GM18507 (cell line): Measurements from ENCODE around the gene RBM15.

Source experiments
- DNase-seq: peaks from one replicate; pipeline ENCODE4 v3.0.0; 2011; ENCODE audit warnings: low read depth; ENCODE audit not compliant: insufficient read length; ENCODE audit errors: extremely low spot score
- FAIRE-seq: peaks from 2 replicates; lab custom pipeline; 2011; peaks lifted over from hg19 to GRCh38; lab: Jason Lieb, UNC

The RBM15 gene

DNA sequence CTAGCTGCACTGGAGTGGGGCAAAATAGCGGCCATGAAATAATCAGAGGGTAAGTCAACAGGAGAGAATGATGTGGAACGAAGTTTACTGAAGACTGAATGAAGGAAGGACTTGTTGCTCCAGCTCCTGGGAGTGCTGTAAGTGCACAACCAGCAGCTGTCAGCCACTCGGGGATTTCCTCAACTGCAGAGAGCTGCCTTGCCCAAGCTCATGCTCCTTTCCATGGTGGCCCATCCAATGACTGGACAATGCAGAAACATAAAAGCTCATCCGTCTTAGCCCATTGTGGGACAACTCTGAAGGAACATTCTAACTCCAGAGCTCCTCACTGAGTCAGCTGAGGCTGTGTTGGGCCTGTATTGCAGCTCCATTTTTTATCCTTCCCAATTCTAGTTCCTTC lies 21.1 kb upstream of the RBM15 start:
- DNase-seq (no peak), FAIRE-seq (no peak)

- FAIRE-seq = no peak
- no peak for DNase-seq
Measured at GRCh38 chr1:110319332-110320167, 19.6 kb upstream of the RBM15 start.

DNA sequence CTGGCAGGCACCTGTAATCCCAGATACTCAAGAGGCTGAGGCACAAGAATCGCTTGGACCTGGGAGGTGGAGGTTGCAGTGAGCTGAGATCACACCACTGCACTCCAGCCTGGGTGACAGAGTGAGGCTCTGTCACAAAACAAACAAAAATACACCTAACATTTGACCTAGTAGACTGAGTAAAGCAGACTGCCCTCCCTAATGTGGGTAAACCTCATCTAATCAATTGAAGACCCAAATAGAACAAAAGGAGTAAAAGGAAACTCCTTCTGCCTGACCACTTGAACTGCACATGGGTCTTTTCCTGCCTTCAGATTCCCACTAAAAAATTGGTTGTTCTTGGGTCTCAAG lies 19.0 kb upstream of the RBM15 start:
- no peak for FAIRE-seq
- DNase-seq = no peak

DNA sequence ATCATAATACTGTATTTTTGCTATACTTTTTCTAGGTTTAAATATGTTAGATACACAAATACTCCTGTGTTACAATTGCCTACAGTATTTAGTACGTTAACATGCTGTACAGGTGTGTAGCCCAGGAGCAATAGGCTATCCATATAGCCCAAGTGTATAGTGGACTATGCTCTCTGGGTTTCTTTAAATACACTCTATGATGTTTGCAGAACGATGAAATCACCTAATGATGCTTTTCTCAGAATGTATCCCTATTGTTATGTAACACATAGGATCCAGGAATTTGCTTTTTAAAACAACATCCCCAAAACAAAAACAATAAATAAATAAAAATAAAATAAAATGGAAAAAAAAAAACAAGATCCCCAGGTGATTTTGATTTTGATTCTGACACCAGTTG lies 18.1 kb upstream of the RBM15 start:
- FAIRE-seq (no peak), DNase-seq (no peak)

GRCh38 chr1:110321846-110322245 lies 17.3 kb upstream of the RBM15 start:
- DNase-seq = no peak
- FAIRE-seq = no peak

DNA sequence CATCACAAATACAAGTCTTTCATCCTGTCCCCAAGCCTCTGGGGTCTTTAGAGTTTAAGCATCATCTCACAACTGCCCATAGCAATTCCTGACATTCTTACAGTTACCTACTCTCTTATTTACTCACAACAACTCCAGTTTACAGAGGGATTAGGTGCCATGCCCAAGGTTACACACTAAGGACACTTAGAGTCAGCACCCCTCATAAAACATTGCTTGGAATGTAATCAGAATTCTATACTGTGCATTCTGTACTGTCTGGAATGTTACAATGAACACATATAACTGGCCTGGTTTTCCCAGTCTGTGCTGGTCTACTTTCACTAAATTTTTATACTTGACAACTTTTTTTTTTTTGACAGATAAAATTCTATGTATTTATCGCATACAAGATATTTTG lies 14.5 kb upstream of the RBM15 start:
- DNase-seq (no peak), FAIRE-seq (no peak)

GRCh38 chr1:110326826-110327225 lies 12.4 kb upstream of the RBM15 start:
- DNase-seq (no peak), FAIRE-seq (no peak)

- no peak for FAIRE-seq
- DNase-seq = no peak
Measured at GRCh38 chr1:110328274-110328673, 10.9 kb upstream of the RBM15 start.

DNA sequence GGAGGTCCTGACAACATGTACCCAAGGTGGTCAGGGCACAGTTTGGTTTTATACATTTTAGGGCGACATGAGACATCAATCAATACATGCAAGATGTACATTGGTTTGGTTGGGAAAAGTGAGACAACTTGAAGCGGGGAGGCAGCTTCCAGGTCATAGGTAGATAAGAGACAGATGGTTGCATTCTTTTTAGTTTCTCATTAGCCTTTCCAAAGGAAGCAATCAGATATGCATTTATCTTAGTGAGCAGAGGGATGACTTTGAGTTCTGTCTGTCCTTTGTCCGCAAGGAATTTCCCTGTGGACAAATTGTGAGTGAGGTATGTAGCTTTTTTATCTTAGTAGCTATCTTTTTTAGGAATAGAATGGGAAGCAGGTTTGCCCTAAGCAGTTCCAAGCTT lies 10.5 kb upstream of the RBM15 start:
- DNase-seq (no peak), FAIRE-seq (no peak)

GRCh38 chr1:110335265-110335664 lies 3.9 kb upstream of the RBM15 start:
- no peak for DNase-seq
- no peak for FAIRE-seq

- DNase-seq (no peak), FAIRE-seq (no peak)
Measured at GRCh38 chr1:110336300-110337039, 2.7 kb upstream of the RBM15 start.

DNA sequence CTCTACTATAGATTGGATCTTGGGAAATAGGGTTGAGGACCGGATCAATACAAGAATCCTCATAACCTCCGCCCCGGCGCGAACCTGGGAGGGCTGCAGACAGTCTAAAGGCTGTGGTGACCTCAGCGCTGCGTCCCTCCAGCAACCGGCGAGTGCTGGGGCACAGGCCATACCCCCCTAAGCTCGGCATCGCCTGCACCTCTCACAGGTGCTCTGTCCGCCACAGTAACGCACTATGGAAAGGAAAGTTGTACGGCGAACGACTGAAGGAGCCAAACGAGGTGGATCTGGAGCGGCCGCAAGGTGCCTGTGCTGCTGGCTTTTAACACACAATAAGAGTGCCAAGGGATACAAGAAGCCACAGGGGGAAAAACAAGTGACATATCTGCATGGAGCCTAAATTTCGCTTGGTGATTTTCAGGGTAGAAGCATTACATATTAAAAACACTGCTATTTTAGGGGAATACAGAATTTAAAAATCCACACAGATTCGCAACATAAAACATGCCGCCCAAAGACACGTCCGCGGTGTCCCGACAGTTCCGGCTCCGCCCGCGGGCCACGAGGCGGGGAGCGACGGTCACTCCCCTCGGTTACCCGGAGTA lies 1.4 kb upstream of the RBM15 start:
- no peak for FAIRE-seq
- DNase-seq = no peak

GRCh38 chr1:110338309-110338885 lies 780 bp upstream of the RBM15 start:
- FAIRE-seq = no peak
- peak; percentile 82 for DNase-seq

- FAIRE-seq (no peak), DNase-seq (peak; percentile 39)
Measured at GRCh38 chr1:110339407-110340206, 430 bp downstream of the RBM15 start.

DNA sequence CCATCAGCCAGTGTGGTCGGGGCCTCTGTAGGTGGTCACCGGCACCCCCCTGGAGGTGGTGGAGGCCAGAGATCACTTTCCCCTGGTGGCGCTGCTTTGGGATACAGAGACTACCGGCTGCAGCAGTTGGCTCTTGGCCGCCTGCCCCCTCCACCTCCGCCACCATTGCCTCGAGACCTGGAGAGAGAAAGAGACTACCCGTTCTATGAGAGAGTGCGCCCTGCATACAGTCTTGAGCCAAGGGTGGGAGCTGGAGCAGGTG lies 961 bp downstream of the RBM15 start:
- FAIRE-seq (no peak), DNase-seq (no peak)

DNA sequence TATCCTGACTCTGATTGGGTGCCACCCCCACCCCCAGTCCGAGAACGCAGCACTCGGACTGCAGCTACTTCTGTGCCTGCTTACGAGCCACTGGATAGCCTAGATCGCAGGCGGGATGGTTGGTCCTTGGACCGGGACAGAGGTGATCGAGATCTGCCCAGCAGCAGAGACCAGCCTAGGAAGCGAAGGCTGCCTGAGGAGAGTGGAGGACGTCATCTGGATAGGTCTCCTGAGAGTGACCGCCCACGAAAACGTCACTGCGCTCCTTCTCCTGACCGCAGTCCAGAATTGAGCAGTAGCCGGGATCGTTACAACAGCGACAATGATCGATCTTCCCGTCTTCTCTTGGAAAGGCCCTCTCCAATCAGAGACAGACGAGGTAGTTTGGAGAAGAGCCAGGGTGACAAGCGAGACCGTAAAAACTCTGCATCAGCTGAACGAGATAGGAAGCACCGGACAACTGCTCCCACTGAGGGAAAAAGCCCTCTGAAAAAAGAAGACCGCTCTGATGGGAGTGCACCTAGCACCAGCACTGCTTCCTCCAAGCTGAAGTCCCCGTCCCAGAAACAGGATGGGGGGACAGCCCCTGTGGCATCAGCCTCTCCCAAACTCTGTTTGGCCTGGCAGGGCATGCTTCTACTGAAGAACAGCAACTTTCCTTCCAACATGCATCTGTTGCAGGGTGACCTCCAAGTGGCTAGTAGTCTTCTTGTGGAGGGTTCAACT lies 2.1 kb downstream of the RBM15 start:
- FAIRE-seq = no peak
- no peak for DNase-seq

- no peak for DNase-seq
- FAIRE-seq = no peak
Measured at GRCh38 chr1:110341872-110342331, 2.7 kb downstream of the RBM15 start.

GRCh38 chr1:110343249-110343648 lies 4.1 kb downstream of the RBM15 start:
- FAIRE-seq (no peak), DNase-seq (no peak)

DNA sequence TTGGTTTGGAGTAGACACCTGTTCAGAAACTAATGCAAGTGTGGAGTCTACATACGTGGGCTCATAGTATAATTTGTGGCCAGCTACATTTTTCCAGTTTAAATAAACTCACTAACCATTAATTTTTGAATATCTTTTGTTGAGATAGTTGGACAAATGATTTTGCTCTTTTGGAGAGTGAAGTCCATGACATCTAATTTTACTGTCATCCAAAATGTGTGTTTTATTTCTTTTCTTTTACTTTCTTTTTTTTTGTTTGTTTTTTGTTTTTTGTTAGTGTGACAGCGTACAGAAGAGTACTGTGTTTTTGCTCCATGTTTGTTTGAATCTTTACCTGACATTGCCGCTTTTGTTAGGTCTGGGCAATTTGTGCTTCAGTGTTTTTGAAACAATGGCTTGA lies 5.0 kb downstream of the RBM15 start:
- FAIRE-seq (peak; percentile 49), DNase-seq (no peak)
